K562 (cell line): Measurements from ENCODE around the gene PRKAA2. TPM values are rescaled to one million over a fixed set of nuclear protein-coding genes. Genes with fewer than 3 reads are reported as not detected.

Experiments used
- ATAC-seq: fragments of 200-7000 bp; cut with Tn5 transposase; 3 replicates; pipeline ENCODE4 v1.9.1; 2020; ENCODE audit warnings: moderate library complexity
- BruUV-seq: library from RNA; stranded (reverse); fragments of 400-500 nt; replicated peaks from 2 replicates; lab custom pipeline; 2021; lab: Mats Ljungman, UMichigan
- CTCF ChIA-PET: fragments of 300-600 bp; formaldehyde crosslinking; extraction: SDS; loops from one replicate; lab custom pipeline; 2021; ENCODE audit warnings: low intra/inter-chr PET ratio; lab: Yijun Ruan, JAX
- POLR2A ChIA-PET: fragments of 300-600, 350-650 bp; sonication (Branson Sonifier 250); formaldehyde crosslinking; extraction: SDS; loops from one replicate; lab custom pipeline; 2021; ENCODE audit warnings: antibody characterized with exemption, inconsistent platforms; lab: Yijun Ruan, JAX
- DNase-seq, 4 experiments: peaks; one replicate each; pipeline versions ENCODE4 v3.0.0 to v3.0.0-alpha.2; 2011 to 2018; ENCODE audit warnings: low spot score in 3 of 4, mixed read lengths in 3 of 4; ENCODE audit errors: extremely low read depth in 1 of 4
- FAIRE-seq: peaks from 2 replicates; lab custom pipeline; 2011; peaks lifted over from hg19 to GRCh38; lab: Jason Lieb, UNC
- H2AFZ ChIP-seq: 2 replicates; pipeline ENCODE4 v1.6.0; 2011; ENCODE audit warnings: low read depth, low read length, control low read depth, inconsistent platforms
- H3K27ac ChIP-seq: fragments of 200-600 bp; 3 replicates; pipeline ENCODE4 v1.8.0; 2011; ENCODE audit warnings: low read depth, mild to moderate bottlenecking, control low read depth, inconsistent platforms, low read length, moderate library complexity, mixed read lengths; ENCODE audit errors: extremely low read depth
- H3K27me3 ChIP-seq, 2 experiments: fragments of 300-600 bp in 1 of 2; 2 replicates in 1 of 2; 3 replicates in 1 of 2; pipeline versions ENCODE4 v1.6.0 to v1.8.0; 2011; ENCODE audit warnings: inconsistent platforms in 2 of 2, low read length in 2 of 2, mild to moderate bottlenecking in 1 of 2, mixed read lengths in 1 of 2, moderate library complexity in 1 of 2; ENCODE audit not compliant: control insufficient read depth in 2 of 2, insufficient read depth in 2 of 2
- H3K36me3 ChIP-seq: fragments of 300-600 bp; 3 replicates; pipeline ENCODE4 v1.8.0; 2011; ENCODE audit warnings: mild to moderate bottlenecking, low read length, inconsistent platforms; ENCODE audit not compliant: control insufficient read depth, insufficient read depth
- H3K4me1 ChIP-seq, 2 experiments: fragments of 200-600 bp in 1 of 2; replicated peaks in 1 of 2; 2 replicates in 1 of 2; 3 replicates in 1 of 2; pipeline versions ENCODE4 v1.5.1 to v1.8.0; 2011; ENCODE audit warnings: inconsistent platforms in 2 of 2, low read length in 2 of 2, mild to moderate bottlenecking in 1 of 2, mixed read lengths in 1 of 2, moderate library complexity in 1 of 2; ENCODE audit not compliant: control insufficient read depth in 2 of 2, insufficient read depth in 2 of 2
- H3K4me2 ChIP-seq: 2 replicates; pipeline ENCODE4 v1.6.1; 2011; ENCODE audit warnings: low read length, control low read depth, inconsistent platforms, mixed read lengths; ENCODE audit not compliant: insufficient read depth
- H3K4me3 ChIP-seq: fragments of 200-600 bp; sonication (generic), shearing (Covaris generic); 2 replicates; pipeline ENCODE4 v1.5.1; 2016; ENCODE audit warnings: control low read depth, inconsistent platforms
- H3K79me2 ChIP-seq: fragments of 200-600 bp; 3 replicates; pipeline ENCODE4 v1.8.0; 2011; ENCODE audit warnings: low read length, inconsistent platforms; ENCODE audit not compliant: control insufficient read depth, insufficient read depth
- H3K9ac ChIP-seq, 2 experiments: 2 replicates each; pipeline versions ENCODE4 v1.6.0 to v1.6.1; 2011; ENCODE audit warnings: low read depth in 2 of 2, low read length in 2 of 2, control low read depth in 1 of 2, inconsistent platforms in 1 of 2, mild to moderate bottlenecking in 1 of 2, mixed read lengths in 1 of 2; ENCODE audit not compliant: insufficient read depth in 1 of 2
- H3K9me1 ChIP-seq: one replicate; pipeline ENCODE4 v1.6.0; 2011; ENCODE audit warnings: inconsistent platforms, mild to moderate bottlenecking, low read length, moderate library complexity; ENCODE audit not compliant: control insufficient read depth, insufficient read depth
- H3K9me3 ChIP-seq: replicated peaks from 2 replicates; pipeline ENCODE4 v1.5.1; 2011; ENCODE audit warnings: low read depth, low read length, inconsistent platforms; ENCODE audit not compliant: control insufficient read depth, insufficient read depth
- H4K20me1 ChIP-seq: replicated peaks from 2 replicates; pipeline ENCODE4 v1.6.1; 2011; ENCODE audit warnings: low read length, inconsistent platforms, mixed read lengths; ENCODE audit not compliant: control insufficient read depth, insufficient read depth
- ARID2 ChIP-seq: fragments of 450-650 bp; IDR thresholded peaks from 2 replicates; pipeline ENCODE4 v1.6.1; 2017; ENCODE audit warnings: antibody characterized with exemption, mild to moderate bottlenecking
- CTBP1 ChIP-seq: fragments of 450-650 bp; IDR thresholded peaks from 2 replicates; pipeline ENCODE4 v1.6.1; 2016; ENCODE audit warnings: borderline replicate concordance
- DMBX1 ChIP-seq: fragments of 250-450 bp; sonication (Bioruptor Pico); IDR thresholded peaks from 2 replicates; pipeline ENCODE4 v1.8.0; 2022; ENCODE audit warnings: inconsistent platforms, mild to moderate bottlenecking, moderate library complexity, borderline replicate concordance
- ETS2 ChIP-seq: IDR thresholded peaks from 2 replicates; pipeline ENCODE4 v1.6.1; 2016; ENCODE audit warnings: borderline replicate concordance, missing genetic modification characterization, mild to moderate bottlenecking, moderate library complexity, missing compliant biosample characterization; ENCODE audit not compliant: poor library complexity, severe bottlenecking
- GABPA ChIP-seq: fragments of 200-800 bp; sonication (Bioruptor generic); conservative IDR thresholded peaks from 2 replicates; pipeline ENCODE4 v1.6.1; 2016; ENCODE audit warnings: low read depth, missing genetic modification characterization, missing compliant biosample characterization
- LCOR ChIP-seq: sonication (generic); formaldehyde crosslinking; IDR thresholded peaks from 2 replicates; pipeline ENCODE4 v1.8.0; 2022; ENCODE audit warnings: mild to moderate bottlenecking, missing genetic modification reagents
- MCM2 ChIP-seq: fragments of 450-650 bp; IDR thresholded peaks from 2 replicates; pipeline ENCODE4 v1.6.1; 2017; ENCODE audit warnings: low read depth, mild to moderate bottlenecking
- MCM7 ChIP-seq, 2 experiments: fragments of 450-650 bp; IDR thresholded peaks; 2 replicates each; pipeline ENCODE4 v1.6.1; 2016 to 2018
- MTA2 ChIP-seq: fragments of 450-650 bp; IDR thresholded peaks from 2 replicates; pipeline ENCODE4 v1.6.1; 2016; ENCODE audit warnings: low read depth
- MTF1 ChIP-seq: fragments of 250-450 bp; sonication (Bioruptor Pico); IDR thresholded peaks from 2 replicates; pipeline ENCODE4 v1.9.0; 2021; ENCODE audit warnings: moderate library complexity, mild to moderate bottlenecking, inconsistent platforms, borderline replicate concordance
- NR3C1 ChIP-seq: sonication (generic); formaldehyde crosslinking; IDR thresholded peaks from 2 replicates; pipeline ENCODE4 v1.8.1; 2022; ENCODE audit warnings: missing genetic modification reagents
- OTX1 ChIP-seq: fragments of 450-650 bp; formaldehyde crosslinking; IDR thresholded peaks from 2 replicates; pipeline ENCODE4 v1.4.0; 2022; ENCODE audit warnings: mild to moderate bottlenecking
- PHB2 ChIP-seq: fragments of 450-650 bp; IDR thresholded peaks from 2 replicates; pipeline ENCODE4 v1.6.1; 2017; ENCODE audit warnings: low read depth
- POLR2A ChIP-seq: fragments of 450-650 bp; conservative IDR thresholded peaks from 2 replicates; pipeline ENCODE4 v1.6.1; 2016
- PREB ChIP-seq: sonication (generic); formaldehyde crosslinking; IDR thresholded peaks from 2 replicates; pipeline ENCODE4 v1.8.1; 2023; ENCODE audit warnings: mild to moderate bottlenecking, missing genetic modification reagents
- PTRF ChIP-seq: fragments of 450-650 bp; IDR thresholded peaks from 2 replicates; pipeline ENCODE4 v1.6.1; 2016; ENCODE audit warnings: mild to moderate bottlenecking, missing genetic modification characterization, missing compliant biosample characterization
- RBM25 ChIP-seq: fragments of 200-400 bp; formaldehyde crosslinking; IDR thresholded peaks from 2 replicates; pipeline ENCODE4 v1.6.1; 2018; ENCODE audit warnings: low read length, low read depth, moderate library complexity; ENCODE audit not compliant: severe bottlenecking
- TBP ChIP-seq: optimal IDR thresholded peaks from 2 replicates; pipeline ENCODE3; 2011; ENCODE audit warnings: low read depth, low read length, improper control_type of control experiment
- TEAD2 ChIP-seq: fragments of 450-650 bp; IDR thresholded peaks from 2 replicates; pipeline ENCODE4 v1.6.1; 2016; ENCODE audit warnings: missing genetic modification characterization, control low read depth, missing compliant biosample characterization
- ZBTB5 ChIP-seq: fragments of 450-650 bp; IDR thresholded peaks from 2 replicates; pipeline ENCODE4 v1.6.1; 2017; ENCODE audit warnings: antibody characterized with exemption
- ZNF282 ChIP-seq: sonication (generic); formaldehyde crosslinking; IDR thresholded peaks from 2 replicates; pipeline ENCODE4 v1.8.1; 2023; ENCODE audit warnings: missing genetic modification reagents
- ZZZ3 ChIP-seq: fragments of 450-650 bp; IDR thresholded peaks from 2 replicates; pipeline ENCODE4 v1.6.1; 2016; ENCODE audit warnings: antibody characterized with exemption, mild to moderate bottlenecking, moderate library complexity
- WGBS: fragments of 100-300 bp; shearing (Covaris generic); methylation state at CpG from one replicate; pipeline ENCODE4 v1.1.6; 2016; ENCODE audit warnings: low coverage, mixed read lengths; ENCODE audit not compliant: insufficient coverage; ENCODE audit errors: missing lambda C conversion rate; 5-methylcytosine and 5-hydroxymethylcytosine counted together
- in situ Hi-C: fragments of 300-500 bp; cut with MboI; formaldehyde crosslinking; loops from 4 replicates; pipeline ENCODE4 v1.15.0; 2018; ENCODE audit warnings: inconsistent platforms, mixed read lengths
- intact Hi-C: fragments of 100-400 bp; cut with micrococcal nuclease; formaldehyde crosslinking; loops from 2 replicates; pipeline ENCODE4 v1.14.2; 2022
- polyA plus RNA-seq, 8 experiments: library from polyadenylated mRNA; depleted of rRNA in 4 of 8; stranded (reverse) in 5 of 8; unstranded in 3 of 8; fragments of >200 nt; fragmentation: Nextera tagmentation in 2 of 8; fragmentation: Illumina TruSeq in 1 of 8; extraction: Ambion mirVana in 2 of 8; extraction: Trizol in 1 of 8; gene quantifications; 2 replicates each; pipeline versions ENCODE4 v1.2.1 to v1.2.3, GENCODE V29; 2011 to 2014; ENCODE audit warnings: inconsistent platforms in 1 of 8, missing spikeins in 1 of 8
- total RNA-seq, 7 experiments: library from RNA; depleted of rRNA in 6 of 7; stranded (reverse); fragments of >200 nt in 6 of 7; fragmentation: Illumina TruSeq in 2 of 7; extraction: Trizol in 2 of 7; gene quantifications; 2 replicates each; pipeline versions ENCODE4 v1.2.1 to v1.2.3, GENCODE V29; 2011 to 2021; ENCODE audit warnings: low replicate concordance in 1 of 7

The PRKAA2 gene
- total and polyA plus RNA-seq, 9 of the 15 experiments (the other 6 are each of a cell fraction or from before 2014, with no cell fraction given): 0.01 TPM; not detected in 8

- TF ChIP-seq PTRF (tag) (no peak), ZZZ3 (no peak), LCOR (CRISPR knock-in tag) (no peak), MCM2 (no peak), MCM7 (IDR thresholded peaks at IDR 0.05) (no peak), PREB (CRISPR knock-in tag) (no peak), CTBP1 (no peak), NR3C1 (no peak)
Measured at GRCh38 chr1:56665384-56665783, 20.3 kb downstream of the PRKAA2 start (continued).

GRCh38 chr1:56666112-56666608 is 21.0 kb downstream of the PRKAA2 start:
- 6% methylated on average over 3 of the region's 3 CpGs for WGBS
- intact Hi-C loops: no loop called here
- no peaks in the 10 kb centered on the region for H3K4me1 ChIP-seq
- no peak overlapping the region for H3K27ac ChIP-seq
- no peaks in the 10 kb centered on the region for H3K27me3 ChIP-seq
- no peaks in the 10 kb centered on the region for H3K9me1 ChIP-seq
- ATAC-seq: no peak
- no peak for DNase-seq
- H3K9me3 ChIP-seq: no peaks in the 10 kb centered on the region
- CTCF ChIA-PET: no interaction called here
- H3K9ac ChIP-seq: no peak overlapping the region
- H3K4me3 ChIP-seq: no peak overlapping the region
- in situ Hi-C loops: no loop called here
- BruUV-seq: no TSS peak
- POLR2A ChIA-PET: no interaction called here
- H2AFZ ChIP-seq: no peak overlapping the region
- H4K20me1 ChIP-seq: no peaks in the 10 kb centered on the region
- no peak for FAIRE-seq
- H3K36me3 ChIP-seq: no peaks in the 10 kb centered on the region
- no peaks in the 10 kb centered on the region for H3K79me2 ChIP-seq
- no peak overlapping the region for H3K4me2 ChIP-seq
- no peak for TF ChIP-seq ARID2
- no peak for TF ChIP-seq TEAD2 (tag)
- TF ChIP-seq DMBX1 (CRISPR knock-in tag): no peak
- no peak for TF ChIP-seq PHB2
- TF ChIP-seq TBP: no peak
- no peak for TF ChIP-seq ETS2
- TF ChIP-seq RBM25: no peak
- TF ChIP-seq ZZZ3: no peak
- TF ChIP-seq GABPA (tag): no peak
- TF ChIP-seq OTX1 (CRISPR knock-in tag): no peak
- no peak for TF ChIP-seq ZNF282 (CRISPR knock-in tag)
- no peak for TF ChIP-seq POLR2A
- TF ChIP-seq MTF1: no peak
- TF ChIP-seq ZBTB5: no peak
- no peak for TF ChIP-seq MTA2
